CD4-positive, alpha-beta T cell treated with Interleukin-1 beta for 1 hour (primary cell): ENCODE results near the gene CREB3L4.
"Not testable (repeated sequence)": the region's sequence is repeated elsewhere in the genome, so short reads cannot be mapped to it uniquely, and the experiment has no call there.

Source experiments
- DNase-seq, 2 donors: peaks; one replicate each; pipeline ENCODE4 v3.0.0-alpha.2; 2020 to 2022

The CREB3L4 gene

GRCh38 chr1:153961421-153961820 is 6.3 kb upstream of the CREB3L4 start:
- DNase-seq = no peak

GRCh38 chr1:153962088-153963029 is 5.3 kb upstream of the CREB3L4 start:
- DNase-seq = peak in 1 of 2 donors; percentile 34

GRCh38 chr1:153963030-153963849 is 4.5 kb upstream of the CREB3L4 start, which contains the start of gene SLC39A1:
TSS of gene SLC39A1 (minus strand) at chr1:153963537. CDS start at chr1:153962715, 822 bp downstream.
- DNase-seq = peak; percentile 92 to 93

- no peak for DNase-seq
These were observed 3.8 kb upstream of the CREB3L4 start for GRCh38 chr1:153963850-153964331.

- DNase-seq = no peak
These were observed 280 bp downstream of the CREB3L4 start for GRCh38 chr1:153968000-153968363.

GRCh38 chr1:153968408-153968807 is 706 bp downstream of the CREB3L4 start:
- DNase-seq = no peak

GRCh38 chr1:153968972-153969371 is 1.3 kb downstream of the CREB3L4 start:
- no peak for DNase-seq

- DNase-seq = no peak
These were observed 2.6 kb downstream of the CREB3L4 start for GRCh38 chr1:153970346-153970745.

- DNase-seq = no peak
These were observed 5.4 kb downstream of the CREB3L4 start for GRCh38 chr1:153973071-153973470.

GRCh38 chr1:153973525-153973924 is 5.8 kb downstream of the CREB3L4 start:
- no peak for DNase-seq

GRCh38 chr1:153976819-153977249 is 9.1 kb downstream of the CREB3L4 start:
- no peak for DNase-seq

- peak; percentile 82 to 86 for DNase-seq
These were observed 9.8 kb downstream of the CREB3L4 start, which contains the start of gene JTB for GRCh38 chr1:153977250-153978240. TSS of gene JTB (minus strand) at chr1:153977674. CDS start at chr1:153977252, 422 bp downstream.

- DNase-seq = no peak
These were observed 10.7 kb downstream of the CREB3L4 start for GRCh38 chr1:153978274-153978909.

- not testable (repeated sequence) for DNase-seq
These were observed 11.4 kb downstream of the CREB3L4 start for GRCh38 chr1:153979091-153979490.

- not testable (repeated sequence) for DNase-seq
These were observed 14.0 kb downstream of the CREB3L4 start for GRCh38 chr1:153981735-153982134.

GRCh38 chr1:153984123-153984894 is 16.6 kb downstream of the CREB3L4 start:
- DNase-seq = no peak

GRCh38 chr1:153985341-153985912 is 17.7 kb downstream of the CREB3L4 start:
- DNase-seq = peak in 1 of 2 donors; percentile 40

GRCh38 chr1:153985941-153986761 is 18.4 kb downstream of the CREB3L4 start, which contains the start of gene RAB13:
TSS of gene RAB13 (minus strand) at chr1:153986339. CDS start at chr1:153986236, 103 bp downstream.
- no peak for DNase-seq

GRCh38 chr1:153987621-153988020 is 19.9 kb downstream of the CREB3L4 start:
- no peak for DNase-seq
